GM08714 (cell line): ENCODE results near the gene SYP.

Source experiments
- H3K4me3 ChIP-seq: fragments of 200-500 bp; sonication (Bioruptor generic); 2 replicates; pipeline ENCODE4 v1.5.1; 2014; ENCODE audit warnings: mild to moderate bottlenecking, low read length, inconsistent platforms
- ZNF274 ChIP-seq: IDR thresholded peaks from 2 replicates; pipeline ENCODE4 v1.6.1; 2012; ENCODE audit warnings: mild to moderate bottlenecking, low read depth, low read length

SYP gene

GRCh38 chrX:49199906-49200771 lies at the start of gene SYP:
SYP (minus strand) TSS chrX:49200193; CDS start chrX:49200186, 7 bp downstream.
- peak within 1 kb of the TSS; percentile 7; the same call in 1 of the 2 replicates for H3K4me3 ChIP-seq
- no peak for TF ChIP-seq ZNF274

- TF ChIP-seq ZNF274, result no peak
- no peak overlapping the region for H3K4me3 ChIP-seq
Observed at GRCh38 chrX:49249616-49250015, 49.6 kb upstream of the SYP start.

GRCh38 chrX:49249071-49249470 lies 49.1 kb upstream of the SYP start:
- H3K4me3 ChIP-seq, result no peak overlapping the region
- no peak for TF ChIP-seq ZNF274

- no peak for TF ChIP-seq ZNF274
- no peak overlapping the region for H3K4me3 ChIP-seq
Observed at GRCh38 chrX:49247916-49248811, 48.2 kb upstream of the SYP start.

DNA sequence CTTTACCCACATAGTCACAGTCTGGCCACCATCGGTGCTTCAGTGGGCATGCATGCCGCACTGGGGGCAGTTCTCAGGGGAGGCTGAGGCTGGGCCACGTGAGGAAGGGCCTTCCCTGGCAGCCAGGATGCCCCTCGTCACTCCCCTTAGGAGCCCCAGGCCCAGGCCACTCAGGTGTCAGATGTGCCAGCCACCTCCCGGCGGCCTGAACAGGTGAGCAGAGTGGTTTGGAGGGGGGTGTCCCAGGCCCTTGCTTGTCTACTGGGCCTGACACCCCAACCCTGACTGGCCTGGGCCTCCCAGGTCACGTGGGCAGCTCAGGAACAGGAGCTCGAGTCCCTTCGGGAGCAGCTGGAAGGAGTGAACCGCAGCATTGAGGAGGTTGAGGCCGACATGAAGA lies 47.4 kb upstream of the SYP start:
- no peak for TF ChIP-seq ZNF274
- no peak overlapping the region for H3K4me3 ChIP-seq

DNA sequence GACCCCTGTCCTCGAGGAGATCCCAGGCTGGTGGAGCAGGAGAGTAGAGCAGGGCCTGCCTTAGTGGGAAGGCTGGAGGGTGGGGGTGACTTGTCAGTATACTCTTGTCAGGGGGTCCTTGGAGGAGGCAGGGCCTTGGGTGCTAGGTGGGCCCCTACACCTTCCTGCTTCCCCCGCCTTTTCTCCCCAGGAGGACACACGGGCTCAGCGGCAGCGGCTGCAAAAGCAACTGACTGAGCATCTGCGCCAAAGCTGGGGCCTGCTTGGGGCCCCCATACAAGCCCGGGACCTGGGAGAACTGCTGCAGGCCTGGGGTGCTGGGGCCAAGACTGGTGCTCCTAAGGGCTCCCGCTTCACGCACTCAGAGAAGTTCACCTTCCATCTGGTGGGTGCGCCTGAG lies 46.5 kb upstream of the SYP start:
- no peak for TF ChIP-seq ZNF274
- H3K4me3 ChIP-seq, result no peak overlapping the region

DNA sequence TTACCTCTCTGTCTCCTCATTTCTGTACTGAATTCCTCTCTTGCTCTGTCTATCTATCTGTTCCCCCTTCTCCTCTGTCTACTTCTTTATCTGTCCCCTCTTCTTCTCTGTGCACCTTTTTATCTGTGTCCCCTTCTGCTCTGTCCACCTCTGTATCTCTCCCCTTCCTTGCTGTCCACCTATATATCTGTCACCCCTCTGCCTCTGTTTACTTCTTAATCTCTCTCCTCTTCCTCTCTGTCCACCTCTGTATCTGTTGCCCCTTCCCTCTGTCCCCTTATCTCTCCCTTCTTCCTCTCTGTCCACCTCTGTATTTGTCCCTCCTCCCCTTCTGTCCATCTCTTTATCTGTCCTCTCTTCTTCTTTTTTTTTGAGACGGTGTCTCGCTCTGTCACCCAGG lies 44.2 kb upstream of the SYP start:
- H3K4me3 ChIP-seq, result no peak overlapping the region
- TF ChIP-seq ZNF274, result no peak

DNA sequence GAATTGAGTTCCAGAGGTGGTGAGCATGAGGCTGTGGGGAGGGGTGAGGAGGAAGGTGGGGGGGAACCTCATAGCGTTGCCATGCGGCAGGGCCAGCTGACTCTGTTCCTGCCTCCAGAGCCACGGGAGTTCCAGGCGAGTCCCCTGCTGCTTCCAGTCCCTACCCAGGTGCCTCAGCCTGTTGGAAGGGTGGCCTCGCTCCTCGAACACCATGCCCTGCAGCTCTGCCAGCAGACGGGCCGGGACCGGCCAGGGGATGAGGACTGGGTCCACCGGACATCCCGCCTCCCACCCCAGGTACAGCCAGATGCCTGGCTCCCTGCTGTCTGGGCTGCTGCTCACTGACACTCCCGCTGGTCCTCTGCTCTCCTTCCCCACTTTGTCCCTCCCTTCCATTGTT lies 43.2 kb upstream of the SYP start:
- no peak for TF ChIP-seq ZNF274
- no peak overlapping the region for H3K4me3 ChIP-seq

GRCh38 chrX:49242545-49243066 lies 42.6 kb upstream of the SYP start:
- TF ChIP-seq ZNF274, result no peak

GRCh38 chrX:49238735-49239134 lies 38.7 kb upstream of the SYP start:
- no peak for TF ChIP-seq ZNF274

More at GRCh38 chrX:49242545-49243066, 42.6 kb upstream of the SYP start:
- no peak overlapping the region for H3K4me3 ChIP-seq

DNA sequence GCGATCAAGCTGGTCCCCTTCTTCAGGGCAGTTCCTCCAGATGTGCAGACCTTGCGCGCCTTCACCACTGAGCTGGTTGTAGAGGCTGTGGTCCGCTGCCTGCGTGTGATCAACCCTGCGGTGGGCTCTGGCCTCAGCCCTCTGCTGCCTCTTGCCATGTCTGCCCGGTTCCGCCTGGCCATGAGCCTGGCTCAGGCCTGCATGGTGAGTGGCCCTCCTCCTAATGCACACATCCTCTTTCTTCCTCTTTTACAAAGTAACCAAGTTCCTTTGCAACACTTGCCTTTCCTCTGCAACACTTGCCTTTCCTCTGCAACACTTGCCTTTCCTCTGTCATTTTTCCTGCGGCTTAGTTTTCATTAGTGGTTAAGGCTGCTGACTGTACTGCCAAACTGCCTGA lies 37.1 kb upstream of the SYP start:
- no peak overlapping the region for H3K4me3 ChIP-seq
- TF ChIP-seq ZNF274, result no peak

More at GRCh38 chrX:49238735-49239134, 38.7 kb upstream of the SYP start:
- no peak overlapping the region for H3K4me3 ChIP-seq

GRCh38 chrX:49233887-49234555 lies 34.0 kb upstream of the SYP start:
- no peak for TF ChIP-seq ZNF274
- no peak overlapping the region for H3K4me3 ChIP-seq

DNA sequence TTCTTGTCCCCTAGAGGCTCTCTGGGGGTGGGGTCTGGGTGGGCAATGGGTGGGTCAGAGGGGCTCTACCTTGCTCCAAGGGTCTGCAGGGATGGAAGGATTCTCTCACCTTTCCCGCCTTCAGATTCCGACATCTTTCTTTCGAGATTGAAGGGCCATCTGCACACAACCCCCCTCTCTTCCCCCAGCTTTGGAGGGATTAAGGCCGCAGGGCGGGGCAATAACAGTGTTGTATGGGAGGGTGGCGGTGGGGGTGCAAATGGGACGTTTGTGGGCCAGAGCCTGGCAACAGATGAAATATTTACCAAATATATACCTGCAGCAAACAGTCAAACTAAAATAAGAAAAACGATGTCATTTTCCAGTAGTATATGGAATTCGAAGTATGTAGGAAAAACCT lies 33.2 kb upstream of the SYP start, which contains the start of gene CACNA1F:
Gene CACNA1F, minus strand, starts transcription at position 165 of the 400 bp plus-strand sequence. Its CDS starts 31 bp downstream, at position 134.
- no peak within 1 kb of the TSS for H3K4me3 ChIP-seq
- TF ChIP-seq ZNF274, result no peak

DNA sequence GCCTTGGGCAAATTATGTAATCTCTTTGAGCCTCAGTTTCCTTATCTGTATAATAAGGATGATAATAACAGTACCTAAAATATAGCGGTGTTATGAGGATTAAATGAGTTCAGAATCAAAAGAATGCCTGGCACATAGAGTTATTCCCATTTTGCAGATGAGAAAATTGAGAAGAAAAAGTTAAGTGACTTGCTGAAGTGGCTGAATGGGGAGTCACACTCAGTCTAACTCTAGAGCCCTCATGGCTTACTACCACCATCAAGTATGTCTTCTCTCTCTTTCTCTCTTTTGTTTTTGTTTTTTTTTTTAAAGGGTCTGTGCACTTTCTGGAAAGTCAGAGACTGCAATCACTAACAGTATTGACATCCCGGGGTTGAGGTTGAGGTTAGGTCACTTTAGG lies 32.5 kb upstream of the SYP start:
- no peak for TF ChIP-seq ZNF274
- H3K4me3 ChIP-seq, result no peak overlapping the region
